Loucy (cell line): ENCODE results near the gene NPFFR1.

Source experiments
- H2AFZ ChIP-seq: fragments of 200-600 bp; sonication (generic); 2 replicates; pipeline ENCODE4 v1.6.0; 2016; ENCODE audit warnings: antibody characterized with exemption, mild to moderate bottlenecking, low read length, moderate library complexity
- H3F3A ChIP-seq: fragments of 200-600 bp; 2 replicates; pipeline ENCODE4 v1.6.0; 2016; ENCODE audit warnings: antibody characterized with exemption, low read depth, mild to moderate bottlenecking
- H3K27me3 ChIP-seq: fragments of 200-600 bp; sonication (generic); 2 replicates; pipeline ENCODE4 v1.6.1; 2014; ENCODE audit warnings: low read length, mild to moderate bottlenecking; ENCODE audit not compliant: insufficient read depth, poor library complexity, severe bottlenecking
- H3K36me3 ChIP-seq: fragments of 200-600 bp; sonication (generic); 2 replicates; pipeline ENCODE4 v1.6.1; 2016; ENCODE audit warnings: low read length; ENCODE audit not compliant: insufficient read depth
- H3K4me1 ChIP-seq: fragments of 200-600 bp; sonication (generic); 2 replicates; pipeline ENCODE4 v1.5.1; 2014; ENCODE audit warnings: low read length, mild to moderate bottlenecking; ENCODE audit not compliant: insufficient read depth, poor library complexity, severe bottlenecking
- H3K4me2 ChIP-seq: fragments of 200-600 bp; sonication (generic); 2 replicates; pipeline ENCODE4 v1.6.0; 2014; ENCODE audit warnings: antibody characterized with exemption, low read length, low read depth, mild to moderate bottlenecking; ENCODE audit not compliant: poor library complexity, severe bottlenecking
- H3K4me3 ChIP-seq: fragments of 200-600 bp; sonication (generic); 2 replicates; pipeline ENCODE4 v1.5.1; 2014; ENCODE audit warnings: low read length, mild to moderate bottlenecking, mixed read lengths; ENCODE audit not compliant: poor library complexity, severe bottlenecking
- H3K79me2 ChIP-seq: fragments of 200-600 bp; sonication (generic); 2 replicates; pipeline ENCODE4 v1.6.1; 2014; ENCODE audit warnings: low read length; ENCODE audit not compliant: insufficient read depth
- H3K9ac ChIP-seq: fragments of 200-600 bp; sonication (generic); 2 replicates; pipeline ENCODE4 v1.6.0; 2014; ENCODE audit warnings: mild to moderate bottlenecking, low read depth, low read length, moderate library complexity; ENCODE audit not compliant: poor library complexity, severe bottlenecking
- H3K9me2 ChIP-seq: fragments of 200-600 bp; sonication (generic); replicated peaks from 2 replicates; pipeline ENCODE4 v1.6.1; 2016; ENCODE audit warnings: low read depth, low read length, mixed read lengths
- H3K9me3 ChIP-seq: fragments of 200-600 bp; sonication (generic); 2 replicates; pipeline ENCODE4 v1.6.1; 2014; ENCODE audit warnings: mild to moderate bottlenecking, antibody characterized with exemption, low read length, low read depth; ENCODE audit not compliant: insufficient read depth
- H4K20me1 ChIP-seq: fragments of 200-600 bp; sonication (generic); 2 replicates; pipeline ENCODE4 v1.6.0; 2014; ENCODE audit warnings: antibody characterized with exemption, low read length, mild to moderate bottlenecking; ENCODE audit not compliant: insufficient read depth, poor library complexity, severe bottlenecking
- EZH2phosphoT487 ChIP-seq: fragments of 200-600 bp; IDR thresholded peaks from 2 replicates; pipeline ENCODE4 v1.6.1; 2018; ENCODE audit warnings: antibody characterized with exemption, mild to moderate bottlenecking, moderate library complexity, borderline replicate concordance
- TF ChIP-seq, protein P1 (sequence below): fragments of 200-600 bp; sonication (generic); conservative IDR thresholded peaks from 2 replicates; pipeline ENCODE4 v1.5.1; 2014; ENCODE audit warnings: mild to moderate bottlenecking, antibody characterized with exemption, low read length

Gene NPFFR1

DNA sequence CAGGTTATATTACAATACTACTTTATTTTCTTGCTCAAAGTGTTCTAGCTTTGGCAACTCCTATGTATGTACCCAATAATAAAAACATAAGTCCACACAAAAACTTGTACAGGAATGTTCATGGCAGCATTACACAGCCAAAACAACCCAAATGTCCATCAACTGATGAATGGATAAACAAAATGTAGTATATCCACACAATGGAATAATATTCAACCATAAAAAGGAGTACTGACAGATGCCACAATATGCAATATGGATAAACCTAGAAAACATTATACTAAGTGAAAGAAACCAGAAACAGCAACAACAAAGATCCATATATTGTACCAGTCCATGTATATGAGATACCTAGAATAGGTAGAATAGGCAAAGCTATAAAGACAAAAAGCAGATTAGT is 71.5 kb downstream of the NPFFR1 start:
- TF ChIP-seq EZH2phosphoT487 = no peak
- TF ChIP-seq, protein P1, sequence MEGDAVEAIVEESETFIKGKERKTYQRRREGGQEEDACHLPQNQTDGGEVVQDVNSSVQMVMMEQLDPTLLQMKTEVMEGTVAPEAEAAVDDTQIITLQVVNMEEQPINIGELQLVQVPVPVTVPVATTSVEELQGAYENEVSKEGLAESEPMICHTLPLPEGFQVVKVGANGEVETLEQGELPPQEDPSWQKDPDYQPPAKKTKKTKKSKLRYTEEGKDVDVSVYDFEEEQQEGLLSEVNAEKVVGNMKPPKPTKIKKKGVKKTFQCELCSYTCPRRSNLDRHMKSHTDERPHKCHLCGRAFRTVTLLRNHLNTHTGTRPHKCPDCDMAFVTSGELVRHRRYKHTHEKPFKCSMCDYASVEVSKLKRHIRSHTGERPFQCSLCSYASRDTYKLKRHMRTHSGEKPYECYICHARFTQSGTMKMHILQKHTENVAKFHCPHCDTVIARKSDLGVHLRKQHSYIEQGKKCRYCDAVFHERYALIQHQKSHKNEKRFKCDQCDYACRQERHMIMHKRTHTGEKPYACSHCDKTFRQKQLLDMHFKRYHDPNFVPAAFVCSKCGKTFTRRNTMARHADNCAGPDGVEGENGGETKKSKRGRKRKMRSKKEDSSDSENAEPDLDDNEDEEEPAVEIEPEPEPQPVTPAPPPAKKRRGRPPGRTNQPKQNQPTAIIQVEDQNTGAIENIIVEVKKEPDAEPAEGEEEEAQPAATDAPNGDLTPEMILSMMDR = no peak
- H3K27me3 ChIP-seq = no peaks in the 10 kb centered on the region
- H3K9me2 ChIP-seq = no peaks in the 10 kb centered on the region
- no peaks in the 10 kb centered on the region for H3F3A ChIP-seq
- no peak overlapping the region for H3K4me2 ChIP-seq
- H3K9me3 ChIP-seq = no peaks in the 10 kb centered on the region
- no peak overlapping the region for H3K4me3 ChIP-seq
- H3K4me1 ChIP-seq = no peaks in the 10 kb centered on the region
- H3K36me3 ChIP-seq = peaks cover 90% of the 10 kb centered on the region; the same call in 1 of the 2 replicates
- H3K9ac ChIP-seq = no peak overlapping the region
- H3K79me2 ChIP-seq = no peaks in the 10 kb centered on the region
- no peaks in the 10 kb centered on the region for H4K20me1 ChIP-seq
- no peak overlapping the region for H2AFZ ChIP-seq

DNA sequence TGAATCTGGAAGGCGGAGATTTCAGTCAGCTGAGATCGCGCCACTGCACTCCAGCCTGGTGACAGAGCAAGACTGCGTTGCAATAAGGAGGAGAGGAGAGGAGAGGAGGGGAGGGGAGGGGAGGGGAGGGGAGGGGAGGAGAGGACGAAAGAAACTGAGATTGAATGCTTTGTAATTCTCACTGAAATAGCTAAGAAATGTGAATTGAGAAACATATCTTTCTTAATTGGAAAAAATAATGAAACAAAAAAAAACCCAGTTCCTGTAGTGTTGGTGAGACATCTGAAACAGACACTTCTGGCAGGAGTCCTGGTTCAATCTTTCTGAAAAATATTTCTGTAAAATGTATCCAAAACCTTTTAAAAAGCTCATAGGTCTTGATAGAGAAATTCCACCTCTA is 77.0 kb downstream of the NPFFR1 start:
- no peaks in the 10 kb centered on the region for H3K9me2 ChIP-seq
- no peaks in the 10 kb centered on the region for H3K79me2 ChIP-seq
- H2AFZ ChIP-seq = no peak overlapping the region
- TF ChIP-seq, protein P1 = no peak
- TF ChIP-seq EZH2phosphoT487 = no peak
- H3K9ac ChIP-seq = no peak overlapping the region
- no peak overlapping the region for H3K4me2 ChIP-seq
- H3K4me1 ChIP-seq = no peaks in the 10 kb centered on the region
- H4K20me1 ChIP-seq = no peaks in the 10 kb centered on the region
- peaks cover 81% of the 10 kb centered on the region; the same call in 1 of the 2 replicates for H3K36me3 ChIP-seq
- H3F3A ChIP-seq = no peaks in the 10 kb centered on the region
- no peak overlapping the region for H3K4me3 ChIP-seq
- H3K27me3 ChIP-seq = no peaks in the 10 kb centered on the region
- H3K9me3 ChIP-seq = no peaks in the 10 kb centered on the region

DNA sequence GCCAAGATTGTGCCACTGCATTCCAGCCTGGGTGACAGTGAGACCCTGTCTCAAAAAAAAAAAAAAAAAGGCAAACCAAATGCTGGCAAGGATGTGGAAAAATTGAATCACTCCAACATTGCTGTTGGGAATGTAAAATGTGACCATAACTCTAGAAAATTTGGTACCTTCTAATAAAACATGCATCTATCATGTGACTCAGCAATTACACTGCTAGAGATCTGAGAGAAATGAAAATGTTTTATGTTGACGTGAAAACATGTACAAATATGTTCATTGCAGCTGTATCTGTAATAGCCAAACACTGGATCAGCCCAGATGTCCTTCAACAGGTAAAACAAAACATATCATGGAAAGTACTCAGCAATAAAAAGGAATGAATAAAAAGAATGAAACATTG is 82.7 kb downstream of the NPFFR1 start:
- H3K4me1 ChIP-seq = peaks cover 24% of the 10 kb centered on the region
- no peak overlapping the region for H3K9ac ChIP-seq
- no peak overlapping the region for H2AFZ ChIP-seq
- no peaks in the 10 kb centered on the region for H3K79me2 ChIP-seq
- H3K4me2 ChIP-seq = no peak overlapping the region
- no peaks in the 10 kb centered on the region for H3K9me3 ChIP-seq
- H3K9me2 ChIP-seq = no peaks in the 10 kb centered on the region
- peaks cover 6% of the 10 kb centered on the region; the same call in 1 of the 2 replicates for H3F3A ChIP-seq
- H3K4me3 ChIP-seq = no peak overlapping the region
- TF ChIP-seq, protein P1 = no peak
- no peak for TF ChIP-seq EZH2phosphoT487
- H3K27me3 ChIP-seq = no peaks in the 10 kb centered on the region
- H3K36me3 ChIP-seq = peaks cover 45% of the 10 kb centered on the region
- H4K20me1 ChIP-seq = no peaks in the 10 kb centered on the region
